GM23248 (cell line): ENCODE results near the gene STK16. TPM values are rescaled to one million over a fixed set of nuclear protein-coding genes. Genes with fewer than 3 reads are reported as not detected.
"Not testable (repeated sequence)": the region's sequence is repeated elsewhere in the genome, so short reads cannot be mapped to it uniquely, and the experiment has no call there.

Experiments used
- DNase-seq: peaks from one replicate; pipeline ENCODE4 v3.0.0-alpha.2; 2015
- H2AFZ ChIP-seq: fragments of 200-600 bp; sonication (generic); 2 replicates; pipeline ENCODE4 v1.6.1; 2016; ENCODE audit warnings: antibody characterized with exemption
- H3F3A ChIP-seq: fragments of 200-600 bp; sonication (generic); 2 replicates; pipeline ENCODE4 v1.6.1; 2016; ENCODE audit warnings: mild to moderate bottlenecking, antibody characterized with exemption, mixed run types; ENCODE audit not compliant: insufficient read depth
- H3K27ac ChIP-seq: fragments of 200-600 bp; sonication (generic); 2 replicates; pipeline ENCODE4 v1.5.1; 2016; ENCODE audit warnings: mild to moderate bottlenecking
- H3K27me3 ChIP-seq: fragments of 200-600 bp; sonication (generic); replicated peaks from 2 replicates; pipeline ENCODE4 v1.6.1; 2016; ENCODE audit warnings: mild to moderate bottlenecking; ENCODE audit not compliant: insufficient read depth
- H3K36me3 ChIP-seq: fragments of 200-600 bp; sonication (generic); 2 replicates; pipeline ENCODE4 v1.6.1; 2016; ENCODE audit warnings: low read depth, mild to moderate bottlenecking
- H3K4me1 ChIP-seq: fragments of 200-600 bp; sonication (generic); 2 replicates; pipeline ENCODE4 v1.6.1; 2016; ENCODE audit warnings: mild to moderate bottlenecking; ENCODE audit not compliant: insufficient read depth
- H3K4me2 ChIP-seq: fragments of 200-600 bp; sonication (generic); one replicate; pipeline ENCODE4 v1.6.1; 2016; ENCODE audit warnings: mild to moderate bottlenecking; ENCODE audit not compliant: unreplicated experiment
- H3K4me3 ChIP-seq: fragments of 200-600 bp; sonication (generic); 2 replicates; pipeline ENCODE4 v1.5.1; 2016; ENCODE audit warnings: mild to moderate bottlenecking
- H3K79me2 ChIP-seq: fragments of 200-600 bp; sonication (generic); 2 replicates; pipeline ENCODE4 v1.6.1; 2016; ENCODE audit warnings: mild to moderate bottlenecking; ENCODE audit not compliant: insufficient read depth
- H3K9ac ChIP-seq: fragments of 200-600 bp; sonication (generic); 2 replicates; pipeline ENCODE4 v1.6.1; 2016; ENCODE audit warnings: mild to moderate bottlenecking
- H3K9me2 ChIP-seq: fragments of 200-600 bp; sonication (generic); 2 replicates; pipeline ENCODE4 v1.6.1; 2016; ENCODE audit warnings: mixed run types, mild to moderate bottlenecking, moderate library complexity; ENCODE audit not compliant: insufficient read depth
- H3K9me3 ChIP-seq: fragments of 200-600 bp; sonication (generic); one replicate; pipeline ENCODE4 v1.6.1; 2017; ENCODE audit warnings: low read depth
- H4K20me1 ChIP-seq: fragments of 200-600 bp; sonication (generic); 2 replicates; pipeline ENCODE4 v1.6.0; 2016; ENCODE audit not compliant: insufficient read depth
- EZH2 ChIP-seq: fragments of 200-600 bp; sonication (generic); IDR thresholded peaks from 2 replicates; pipeline ENCODE4 v1.6.1; 2018; ENCODE audit warnings: antibody characterized with exemption, mild to moderate bottlenecking; ENCODE audit not compliant: insufficient read depth, poor library complexity, severe bottlenecking
- EZH2phosphoT487 ChIP-seq: fragments of 200-600 bp; sonication (generic); IDR thresholded peaks from 2 replicates; pipeline ENCODE4 v1.6.1; 2018; ENCODE audit warnings: antibody characterized with exemption, moderate library complexity, mild to moderate bottlenecking, low read depth; ENCODE audit not compliant: insufficient read depth
- WGBS, 2 experiments: methylation state at CpG; one replicate each; pipeline ENCODE4 v1.1.6; 2015 to 2017; ENCODE audit warnings: low lambda C conversion rate in 2 of 2, low coverage in 1 of 2; ENCODE audit errors: missing lambda C conversion rate in 2 of 2; 5-methylcytosine and 5-hydroxymethylcytosine counted together
- in situ Hi-C: fragments of 300-500 bp; cut with MboI; formaldehyde crosslinking; loops from 2 replicates; pipeline ENCODE4 v1.15.0; 2020
- polyA plus RNA-seq: library from polyadenylated mRNA; unstranded; fragments of >200 nt; fragmentation: Nextera tagmentation; extraction: Ambion mirVana; gene quantifications from 2 replicates; pipeline ENCODE4 v1.2.1, GENCODE V29; 2016
- total RNA-seq: library from RNA; depleted of rRNA; stranded (reverse); fragments of >200 nt; shearing (Covaris generic); gene quantifications from 2 replicates; pipeline ENCODE4 v1.2.3, GENCODE V29; 2014

STK16 gene
- total and polyA plus RNA-seq, 2 experiments from 2014 or later, result 7.2 to 16.0 TPM

- Histone ChIP-seq H3K27ac (peak overlapping the region; percentile 45), H3K4me3 (no peak overlapping the region), H3K4me2 (no peak overlapping the region), H3K9me2 (no peaks in the 10 kb centered on the region), H3K36me3 (no peaks in the 10 kb centered on the region), H3F3A (peaks cover 8% of the 10 kb centered on the region), H3K9ac (peak overlapping the region; percentile 33; the same call in 1 of the 2 replicates), H4K20me1 (no peaks in the 10 kb centered on the region), H3K27me3 (no peaks in the 10 kb centered on the region), H3K4me1 (peaks cover 22% of the 10 kb centered on the region), H2AFZ (no peak overlapping the region), H3K79me2 (no peaks in the 10 kb centered on the region), H3K9me3 (no peaks in the 10 kb centered on the region)
- DNase-seq, result peak; percentile 53
- TF ChIP-seq EZH2phosphoT487, result no peak
- no peak for TF ChIP-seq EZH2
- in situ Hi-C loops, result no loop called here
- 46% methylated on average over 12 of the region's 12 CpGs for WGBS, 2 experiments
Observed at GRCh38 chr2:219286436-219287115, 41.3 kb downstream of the STK16 start.

GRCh38 chr2:219287116-219287440, 41.8 kb downstream of the STK16 start:
- H3K36me3 ChIP-seq, H3K9me2 ChIP-seq, DNase-seq, H3F3A ChIP-seq, H3K9me3 ChIP-seq, H3K79me2 ChIP-seq, H3K4me2 ChIP-seq, H3K9ac ChIP-seq, H3K4me3 ChIP-seq, H3K27ac ChIP-seq, H4K20me1 ChIP-seq, H3K27me3 ChIP-seq, in situ Hi-C loops, H2AFZ ChIP-seq: not testable (repeated sequence)
- peaks cover 22% of the 10 kb centered on the region for H3K4me1 ChIP-seq
- 87 to 93% methylated on average over 5 to 6 of the region's 6 CpGs for WGBS, 2 experiments

- no peaks in the 10 kb centered on the region for H3K27me3 ChIP-seq
- peaks cover 8% of the 10 kb centered on the region for H3F3A ChIP-seq
- H3K4me3 ChIP-seq, result no peak overlapping the region
- H2AFZ ChIP-seq, result no peak overlapping the region
- no peaks in the 10 kb centered on the region for H3K79me2 ChIP-seq
- in situ Hi-C loops, result no loop called here
- H3K9me2 ChIP-seq, result no peaks in the 10 kb centered on the region
- H4K20me1 ChIP-seq, result no peaks in the 10 kb centered on the region
- H3K4me1 ChIP-seq, result peaks cover 22% of the 10 kb centered on the region
- no peak overlapping the region for H3K27ac ChIP-seq
- H3K36me3 ChIP-seq, result no peaks in the 10 kb centered on the region
- no peaks in the 10 kb centered on the region for H3K9me3 ChIP-seq
- H3K4me2 ChIP-seq, result no peak overlapping the region
- DNase-seq, result no peak
- WGBS, 2 experiments, result 90 to 95% methylated on average over 10 of the region's 10 CpGs
- no peak overlapping the region for H3K9ac ChIP-seq
- TF ChIP-seq EZH2 (no peak), EZH2phosphoT487 (no peak)
Observed at GRCh38 chr2:219287580-219288265, 42.4 kb downstream of the STK16 start.

- Histone ChIP-seq H3K4me2 (peak overlapping the region; percentile 30), H3K9ac (peak overlapping the region; percentile 22; the same call in 1 of the 2 replicates), H3K9me2 (no peaks in the 10 kb centered on the region), H3K27me3 (no peaks in the 10 kb centered on the region), H3K4me1 (peaks cover 22% of the 10 kb centered on the region), H4K20me1 (no peaks in the 10 kb centered on the region), H3K4me3 (no peak overlapping the region), H3K79me2 (no peaks in the 10 kb centered on the region), H3K9me3 (no peaks in the 10 kb centered on the region), H2AFZ (no peak overlapping the region), H3K27ac (peak overlapping the region; percentile 63), H3K36me3 (no peaks in the 10 kb centered on the region), H3F3A (peaks cover 8% of the 10 kb centered on the region)
- 55 to 59% methylated on average over 6 of the region's 6 CpGs for WGBS, 2 experiments
- no peak for DNase-seq
- in situ Hi-C loops, result no loop called here
- TF ChIP-seq EZH2 (no peak), EZH2phosphoT487 (no peak)
Observed at GRCh38 chr2:219289195-219289536, 43.9 kb downstream of the STK16 start.
